GM21619 (cell line): ENCODE measurements around the gene GMDS.

Experiments used
- ATAC-seq: cut with Tn5 transposase; IDR thresholded peaks from one replicate; pipeline ENCODE4 v1.9.1; 2021; ENCODE audit not compliant: unreplicated experiment

GMDS gene

DNA sequence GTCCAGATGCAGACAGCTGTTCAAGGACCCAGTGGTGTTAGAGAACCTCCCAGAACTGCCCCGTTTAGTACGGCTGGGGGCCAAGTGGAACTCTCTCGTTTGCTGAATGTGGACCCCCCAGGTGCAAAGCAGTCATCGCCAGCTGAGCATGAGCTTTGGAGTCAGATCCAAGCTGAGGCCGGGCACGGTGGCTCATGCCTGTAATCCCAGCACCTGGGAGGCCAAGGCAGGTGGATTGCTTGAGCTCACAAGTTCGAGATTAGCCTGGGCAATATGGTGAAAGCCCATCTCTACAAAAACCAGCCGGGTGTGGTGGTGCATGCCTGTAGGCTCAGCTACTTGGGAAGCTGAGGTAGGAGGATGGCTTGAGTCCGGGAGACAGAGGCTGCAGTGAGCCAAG lies 606.0 kb downstream of the GMDS start:
- no peak for ATAC-seq

- ATAC-seq: no peak
Observed at GRCh38 chr6:1636971-1637871, 608.2 kb downstream of the GMDS start.

DNA sequence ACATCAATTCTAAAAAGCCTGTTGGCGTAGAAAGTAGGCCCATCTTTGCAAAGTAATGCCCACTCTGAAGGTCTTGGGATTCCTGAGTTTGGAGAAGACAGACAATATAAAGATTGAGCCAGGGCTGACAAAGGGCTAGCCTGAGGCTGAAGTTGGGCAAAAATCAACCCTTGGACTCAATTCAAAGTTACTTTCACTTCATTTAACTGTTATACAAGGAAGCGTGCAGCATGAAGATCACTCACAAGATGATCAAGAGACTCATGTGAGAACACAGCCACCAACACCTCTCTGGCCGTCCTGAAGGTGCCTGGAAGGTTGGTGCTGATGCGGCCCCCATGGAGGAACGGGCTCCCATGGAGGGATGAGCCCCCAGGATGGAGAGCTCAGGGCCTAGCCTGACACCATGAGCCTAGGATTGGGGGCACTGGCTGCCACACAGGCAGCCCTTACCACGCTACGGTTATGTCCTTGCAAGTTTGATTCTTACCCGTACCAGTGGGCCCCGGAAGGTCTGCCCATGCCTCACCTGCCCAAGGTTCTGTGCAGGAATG lies 609.1 kb downstream of the GMDS start:
- no peak for ATAC-seq

GRCh38 chr6:1635305-1636010 lies 609.9 kb downstream of the GMDS start:
- no peak for ATAC-seq

DNA sequence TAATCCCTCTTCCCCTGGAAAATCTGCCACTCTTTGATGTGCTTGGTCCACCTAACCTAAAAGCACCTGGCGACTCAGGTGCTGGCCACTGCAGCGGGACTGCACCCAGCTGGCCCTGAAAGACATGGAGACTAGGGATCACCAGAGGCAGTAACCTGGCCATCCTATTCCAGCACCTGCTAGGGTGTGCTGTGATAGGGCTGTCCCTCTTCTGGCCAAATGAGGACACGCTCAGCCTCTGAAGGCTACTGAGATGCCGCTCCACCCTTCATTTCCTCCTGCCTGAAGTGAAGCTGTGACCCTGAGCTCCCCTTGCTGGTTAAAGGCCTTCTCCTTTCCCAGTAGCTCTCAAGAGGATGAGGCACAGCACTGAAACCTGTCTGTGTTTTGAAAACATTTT lies 611.3 kb downstream of the GMDS start:
- ATAC-seq: no peak

GRCh38 chr6:1633366-1634021 lies 611.9 kb downstream of the GMDS start:
- no peak for ATAC-seq

DNA sequence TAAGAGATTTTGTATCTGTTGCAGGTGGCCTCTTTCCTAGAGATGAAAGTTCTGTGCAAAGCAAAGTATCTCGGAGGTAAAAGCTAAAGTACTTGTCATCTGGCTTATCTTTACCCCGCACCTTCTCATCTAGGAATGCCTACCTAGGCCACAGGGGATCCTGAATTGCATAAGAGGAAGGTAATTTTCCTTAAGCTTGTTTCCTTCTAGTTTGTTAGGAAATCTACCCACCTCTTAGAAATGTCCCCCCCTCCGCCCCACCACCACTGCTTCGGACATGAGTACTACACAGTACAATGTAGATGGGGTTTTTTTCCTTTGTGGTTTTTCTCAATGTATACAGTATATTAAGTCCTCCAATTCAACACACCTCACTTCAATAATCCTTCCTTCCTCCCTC lies 614.2 kb downstream of the GMDS start:
- ATAC-seq: no peak

DNA sequence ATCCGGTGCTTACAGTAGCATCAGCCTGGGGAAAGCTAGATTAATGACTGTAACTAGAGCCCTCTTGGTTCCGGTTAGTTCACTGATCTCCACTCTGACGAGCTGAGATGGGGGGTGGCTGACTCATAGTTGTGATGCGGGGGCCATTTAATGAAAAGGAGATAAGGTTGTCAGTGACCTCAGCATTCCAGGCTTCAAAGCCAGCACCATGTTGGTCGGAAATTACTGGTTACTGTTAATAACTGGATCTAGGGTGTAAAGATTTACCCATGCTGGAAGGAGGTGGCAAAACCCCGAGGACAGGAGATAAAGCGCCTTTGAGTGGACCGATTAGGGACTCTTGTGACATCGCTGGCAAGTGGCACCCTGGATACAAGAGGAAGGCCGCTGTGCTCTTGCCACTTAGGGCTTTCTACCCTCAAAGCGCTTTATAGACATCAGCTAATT lies 614.6 kb downstream of the GMDS start:
- ATAC-seq: no peak

- no peak for ATAC-seq
Observed at GRCh38 chr6:1630212-1630770, 615.1 kb downstream of the GMDS start.

DNA sequence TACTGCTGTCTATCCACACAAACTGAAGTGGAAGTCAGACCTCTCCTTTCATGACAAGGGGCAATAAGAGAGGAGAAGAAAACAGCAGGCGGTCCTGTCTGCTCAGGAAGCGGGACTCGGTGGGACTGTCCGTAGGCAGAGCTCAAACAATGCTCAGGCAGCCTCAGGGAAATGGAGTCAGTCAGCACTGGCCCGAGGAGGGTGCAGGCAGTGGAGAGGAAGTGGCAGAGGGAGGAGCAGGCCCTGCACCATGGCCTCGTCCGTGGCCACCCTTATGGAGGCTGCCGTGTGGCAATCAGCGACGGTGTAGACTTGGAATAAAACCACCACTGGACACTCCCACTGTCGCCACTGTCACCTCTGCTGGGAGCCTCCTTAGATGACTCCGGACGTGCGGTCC lies 616.1 kb downstream of the GMDS start:
- no peak for ATAC-seq

GRCh38 chr6:1627827-1628560 lies 617.4 kb downstream of the GMDS start:
- no peak for ATAC-seq

- no peak for ATAC-seq
Observed at GRCh38 chr6:1626481-1626880, 618.9 kb downstream of the GMDS start.

GRCh38 chr6:1625794-1626435 lies 619.5 kb downstream of the GMDS start:
- ATAC-seq: no peak

- ATAC-seq: peak; percentile 28
Observed at GRCh38 chr6:1624851-1625781, 620.3 kb downstream of the GMDS start.

- peak; percentile 51 for ATAC-seq
Observed at GRCh38 chr6:1624058-1624850, 621.2 kb downstream of the GMDS start.

DNA sequence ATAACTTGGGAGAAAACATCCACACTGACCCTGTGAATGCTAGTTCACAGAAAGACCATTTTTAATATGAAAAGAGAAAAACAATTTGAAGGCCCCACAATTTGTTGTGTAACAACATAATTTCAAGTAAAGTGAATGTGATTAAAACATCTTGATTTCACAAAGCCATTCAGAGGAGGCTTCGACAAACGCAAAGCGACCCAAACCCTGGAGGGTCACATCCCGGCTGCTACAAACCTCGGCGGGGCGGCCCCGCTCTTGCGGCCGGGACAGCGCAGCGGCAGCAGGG lies 621.7 kb downstream of the GMDS start:
- no peak for ATAC-seq

DNA sequence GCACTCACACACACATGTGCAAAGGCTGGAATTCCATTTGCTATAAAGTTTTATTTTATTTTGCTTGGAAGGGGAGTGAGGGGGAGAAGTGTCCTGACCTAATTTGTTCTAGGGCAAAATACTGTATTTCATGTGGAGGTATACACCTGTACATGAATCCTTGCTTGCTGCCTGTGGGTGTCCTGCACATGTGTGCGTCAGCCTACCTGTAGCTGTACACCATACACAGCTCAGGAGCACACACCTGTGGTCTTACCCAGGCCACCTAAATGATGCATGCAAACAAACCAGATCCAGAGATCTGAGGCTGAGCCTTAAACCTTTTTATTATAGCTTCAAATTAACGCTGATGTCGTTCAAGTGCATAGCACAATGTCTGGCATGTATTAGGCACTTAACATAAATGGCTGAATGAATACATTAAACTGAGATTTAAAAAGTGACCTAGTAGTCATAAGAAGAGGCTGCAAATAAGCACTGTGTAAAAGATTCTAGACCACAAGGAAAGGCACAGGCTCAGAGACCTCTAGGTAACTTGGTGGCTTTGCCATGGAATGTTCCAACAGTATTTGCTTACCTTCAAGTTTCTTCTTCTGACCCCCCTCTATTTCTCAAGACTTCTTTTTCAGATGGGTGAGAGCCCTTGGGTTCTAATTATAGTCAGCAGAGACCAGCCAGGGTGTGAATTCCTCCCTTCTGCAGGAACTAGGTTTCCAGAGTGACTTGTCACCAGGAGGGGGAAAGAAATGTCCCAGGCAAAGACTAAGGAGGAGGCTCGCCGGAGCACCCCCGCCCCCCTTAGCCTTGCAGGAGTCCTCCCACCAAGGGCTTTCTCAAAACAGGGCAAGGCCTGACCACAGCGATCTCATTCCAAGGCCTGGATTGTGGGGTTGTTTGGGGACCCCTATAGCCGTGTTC lies 622.3 kb downstream of the GMDS start:
- no peak for ATAC-seq
